Left colon (tissue), 2 donors: Measurements from ENCODE around the gene LDB2. TPM values are rescaled to one million over a fixed set of nuclear protein-coding genes. Genes with fewer than 3 reads are reported as not detected.
"Not testable (repeated sequence)": the region's sequence is repeated elsewhere in the genome, so short reads cannot be mapped to it uniquely, and the experiment has no call there.

Experiments
- ATAC-seq: fragments of 200-7000 bp; cut with Tn5 transposase; one replicate; pipeline ENCODE4 v1.9.1; 2020; ENCODE audit warnings: mild to moderate bottlenecking, moderate library complexity
- DNase-seq, 2 donors: peaks; one replicate each; pipeline ENCODE4 v3.0.0-alpha.2; 2020
- intact Hi-C, 2 donors: fragments of 100-400 bp; cut with DNase I in 1 of 2; cut with micrococcal nuclease in 1 of 2; formaldehyde crosslinking; loops; one replicate each; pipeline versions ENCODE4 v1.11.2 to v1.14.0; 2022; cut with DNase I, micrococcal nuclease
- total RNA-seq, 2 donors: library from RNA; stranded (reverse); fragmentation: NEBNext Ultra II Directional; extraction: Animal tissue kit (Norgen Biotek cat#: 25700); gene quantifications; one replicate each; pipeline ENCODE4 v1.2.1, GENCODE V29; 2021
- donor health status: DM: no; HTN: no; CAD: no.
- donor health status: DM: yes; HTN: yes; CAD: no.

LDB2 gene
- total RNA-seq, 2 donors from 2014 or later, result 3.1 to 6.9 TPM

GRCh38 chr4:16643893-16644292 is 254.6 kb downstream of the LDB2 start:
- intact Hi-C loops, result no loop called here
- no peak for ATAC-seq
- no peak for DNase-seq

- no peak for DNase-seq
- intact Hi-C loops, result no loop called here
Measured at GRCh38 chr4:16642897-16643296, 255.5 kb downstream of the LDB2 start.

DNA sequence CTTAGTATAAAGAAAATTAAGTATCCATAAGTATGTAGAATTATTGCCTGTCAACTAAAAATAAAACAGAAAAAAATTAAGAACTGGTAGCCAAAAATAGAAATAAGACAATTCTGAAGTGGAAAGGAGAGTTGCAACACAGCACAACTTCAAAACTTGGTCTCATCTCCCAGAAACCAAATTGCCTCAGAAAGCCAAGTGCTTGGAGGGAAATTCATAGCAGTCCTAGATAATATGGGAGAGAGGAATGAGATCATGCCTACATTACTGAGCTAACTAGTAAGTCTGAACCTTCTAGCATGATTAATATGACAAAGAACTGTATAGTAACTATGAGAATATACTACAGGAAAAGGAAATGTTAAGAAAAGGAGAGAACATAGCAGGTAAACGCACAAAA is 256.5 kb downstream of the LDB2 start:
- intact Hi-C loops, result no loop called here
- ATAC-seq (no peak), DNase-seq (no peak)

More at GRCh38 chr4:16642897-16643296, 255.5 kb downstream of the LDB2 start:
- no peak for ATAC-seq

- no peak for ATAC-seq
- no peak for DNase-seq
- intact Hi-C loops, result no loop called here
Measured at GRCh38 chr4:16636912-16637630, 261.4 kb downstream of the LDB2 start.

DNA sequence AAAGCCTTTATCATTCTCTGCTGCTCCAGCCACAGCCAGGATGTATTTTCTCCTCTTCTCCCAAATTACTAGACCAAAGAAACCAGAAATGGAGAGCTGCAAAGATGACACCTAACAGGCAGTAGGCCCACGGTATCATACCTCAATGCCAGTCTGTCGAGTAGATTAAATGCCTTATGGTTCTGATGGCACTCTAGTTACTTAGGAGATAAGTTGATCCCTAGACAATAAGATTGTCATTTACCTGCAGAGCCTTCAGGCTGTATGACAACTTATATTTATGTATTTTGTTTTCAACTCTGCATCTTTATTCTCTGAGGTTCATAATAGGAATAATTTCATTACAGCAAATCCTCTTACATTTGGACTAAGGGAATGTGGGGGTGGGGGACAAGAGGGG is 262.1 kb downstream of the LDB2 start:
- intact Hi-C loops, result no loop called here
- no peak for ATAC-seq
- no peak for DNase-seq

DNA sequence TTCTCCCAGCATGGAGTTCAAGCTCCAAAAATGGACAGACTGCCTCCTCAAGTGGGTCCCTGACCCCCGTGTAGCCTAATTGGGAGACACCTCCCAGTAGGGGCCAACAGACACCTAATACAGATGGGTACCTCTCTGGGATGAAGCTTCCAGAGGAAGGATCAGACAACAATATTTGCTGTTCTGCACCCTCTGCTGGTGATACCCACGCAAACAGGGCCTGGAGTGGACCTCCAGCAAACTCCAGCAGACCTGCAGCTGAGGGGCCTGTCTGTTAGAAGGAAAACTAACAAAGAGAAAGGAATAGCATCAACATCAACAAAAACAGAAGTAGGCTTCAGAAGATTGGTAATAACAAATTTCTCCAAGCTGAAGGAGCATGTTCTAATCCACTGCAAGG is 269.2 kb downstream of the LDB2 start:
- DNase-seq, ATAC-seq, intact Hi-C loops: not testable (repeated sequence)

DNA sequence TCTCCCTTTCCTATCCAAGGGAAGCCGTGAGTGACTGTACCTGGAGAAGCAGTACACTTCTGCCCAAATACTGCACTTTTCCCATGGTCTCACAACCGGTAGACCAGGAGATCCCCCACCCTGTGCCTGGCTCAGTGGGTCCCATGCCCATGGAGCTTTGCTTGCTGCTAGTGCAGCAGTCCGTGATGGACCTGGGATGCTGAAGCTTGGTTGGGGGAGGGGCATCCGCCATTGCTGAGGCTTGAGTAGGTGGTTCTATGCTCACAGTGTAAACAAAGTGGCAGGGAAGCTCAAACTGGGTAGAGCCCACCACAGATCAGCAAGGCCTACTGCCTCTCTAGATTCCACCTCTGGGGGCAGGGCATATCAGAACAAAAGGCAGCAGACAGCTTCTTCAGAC is 269.6 kb downstream of the LDB2 start:
- intact Hi-C loops, result not testable (repeated sequence)

DNA sequence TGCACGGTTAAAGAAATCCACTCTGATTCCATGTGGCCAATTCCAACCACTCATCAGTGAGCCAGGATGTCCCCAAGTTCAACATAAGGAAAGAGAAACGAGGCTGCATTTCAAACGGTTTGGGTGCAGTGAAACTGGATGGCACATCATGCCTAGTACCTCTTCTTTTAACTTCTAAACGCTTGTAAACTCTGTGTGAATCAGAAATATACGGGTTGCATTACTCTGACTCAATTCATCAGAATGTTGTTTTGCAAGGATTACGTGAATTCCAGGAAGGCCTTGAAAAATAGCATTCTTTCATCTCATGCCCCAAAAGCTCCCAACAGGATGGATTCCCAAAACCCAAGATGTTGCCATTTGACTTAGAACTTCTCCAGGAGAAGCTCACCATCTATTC is 270.4 kb downstream of the LDB2 start:
- DNase-seq (no peak), ATAC-seq (no peak)
- intact Hi-C loops, result no loop called here

More for the DNA sequence above, 269.6 kb downstream of the LDB2 start:
- not testable (repeated sequence) for ATAC-seq, DNase-seq

- intact Hi-C loops, result no loop called here
- ATAC-seq, result no peak
- no peak for DNase-seq
Measured at GRCh38 chr4:16626945-16627344, 271.5 kb downstream of the LDB2 start.

DNA sequence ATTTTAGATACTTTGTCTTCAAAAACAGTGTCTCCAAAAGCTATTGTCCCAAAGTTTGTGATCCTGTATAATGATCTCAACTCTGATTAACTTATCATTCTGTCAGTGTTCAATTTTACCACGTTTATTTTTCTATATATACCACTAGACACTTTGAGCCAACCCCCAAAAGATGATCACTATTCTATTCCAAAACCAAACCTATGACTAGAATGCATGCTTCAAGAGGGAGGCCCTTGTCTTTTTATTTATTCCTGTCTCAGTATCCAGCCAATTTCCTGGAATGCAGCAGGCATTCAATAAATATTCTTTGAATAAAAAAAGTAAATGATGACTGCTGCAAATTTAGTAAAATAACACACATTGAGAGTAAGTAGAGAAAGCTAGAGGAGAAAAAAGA is 275.6 kb downstream of the LDB2 start:
- DNase-seq, result no peak
- intact Hi-C loops, result no loop called here
- no peak for ATAC-seq

GRCh38 chr4:16617435-16617834 is 281.0 kb downstream of the LDB2 start:
- ATAC-seq (no peak), DNase-seq (no peak)
- intact Hi-C loops, result no loop called here

- no peak for ATAC-seq
- DNase-seq, result no peak
- intact Hi-C loops, result no loop called here
Measured at GRCh38 chr4:16617011-16617410, 281.4 kb downstream of the LDB2 start.

GRCh38 chr4:16609170-16609758 is 289.2 kb downstream of the LDB2 start:
- intact Hi-C loops, result no loop called here
- ATAC-seq (no peak), DNase-seq (no peak)

- intact Hi-C loops, result no loop called here
Measured at GRCh38 chr4:16608611-16609125, 289.8 kb downstream of the LDB2 start.

GRCh38 chr4:16608123-16608522 is 290.3 kb downstream of the LDB2 start:
- intact Hi-C loops, result no loop called here
- no peak for DNase-seq
- ATAC-seq, result no peak

More at GRCh38 chr4:16608611-16609125, 289.8 kb downstream of the LDB2 start:
- no peak for ATAC-seq
- DNase-seq, result no peak

DNA sequence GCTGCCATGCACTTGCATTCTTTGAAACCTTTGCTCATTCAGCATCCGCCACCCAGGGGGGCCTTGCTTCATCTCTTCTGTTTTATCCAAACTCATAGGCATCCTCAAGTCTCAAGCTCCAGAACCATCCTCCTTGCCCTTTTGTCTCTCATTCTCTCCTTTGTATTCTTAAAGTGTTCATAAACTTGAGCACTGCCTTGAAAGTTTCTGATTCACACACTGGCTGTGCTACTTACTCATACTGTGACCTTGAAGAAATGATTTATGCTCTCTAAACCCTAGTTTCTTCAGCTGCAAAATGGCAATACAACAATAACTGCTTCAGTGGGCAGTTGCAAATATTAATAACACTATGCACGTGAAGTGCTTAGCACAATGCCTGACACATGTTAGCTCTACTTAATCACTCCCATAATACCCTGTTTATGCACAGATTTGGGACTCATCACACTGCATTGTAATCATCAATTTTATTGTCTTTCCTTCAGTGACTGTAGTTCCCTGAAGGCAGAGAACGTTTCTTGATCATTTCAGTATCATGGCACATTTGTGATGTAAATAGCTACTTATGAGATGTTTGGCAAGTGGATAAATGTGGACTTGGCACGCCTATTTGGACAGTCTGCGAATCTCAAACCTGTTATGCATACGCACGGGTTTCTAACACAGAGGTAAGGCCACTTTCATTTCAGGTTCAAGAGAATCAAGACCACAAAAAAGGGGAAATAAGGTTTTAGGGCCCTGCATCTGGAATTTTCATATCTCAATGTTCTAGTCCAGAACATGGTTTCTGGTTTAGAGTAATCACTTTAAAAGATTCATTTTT is 291.0 kb downstream of the LDB2 start:
- ATAC-seq, result no peak
- intact Hi-C loops, result no loop called here
- no peak for DNase-seq

DNA sequence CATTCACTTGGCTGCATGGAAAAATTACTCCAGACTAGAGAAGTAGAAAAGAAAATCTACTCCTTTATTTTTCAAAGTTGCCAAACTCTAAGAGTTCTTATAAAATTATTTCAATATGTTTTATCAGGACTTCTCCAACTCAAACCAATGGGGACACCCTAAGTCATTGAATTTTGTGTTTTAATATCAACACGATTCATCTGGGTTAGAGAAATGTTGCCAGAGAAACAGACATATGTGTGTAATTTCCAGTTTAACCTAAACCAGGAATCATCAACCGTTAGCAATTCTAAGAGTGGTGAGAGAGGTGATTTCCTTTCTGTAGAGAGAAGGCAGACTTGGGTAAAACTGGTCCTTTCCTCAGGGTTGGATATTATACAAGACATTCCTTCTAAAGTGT is 291.8 kb downstream of the LDB2 start:
- DNase-seq, result no peak
- ATAC-seq, result no peak
- intact Hi-C loops, result no loop called here

DNA sequence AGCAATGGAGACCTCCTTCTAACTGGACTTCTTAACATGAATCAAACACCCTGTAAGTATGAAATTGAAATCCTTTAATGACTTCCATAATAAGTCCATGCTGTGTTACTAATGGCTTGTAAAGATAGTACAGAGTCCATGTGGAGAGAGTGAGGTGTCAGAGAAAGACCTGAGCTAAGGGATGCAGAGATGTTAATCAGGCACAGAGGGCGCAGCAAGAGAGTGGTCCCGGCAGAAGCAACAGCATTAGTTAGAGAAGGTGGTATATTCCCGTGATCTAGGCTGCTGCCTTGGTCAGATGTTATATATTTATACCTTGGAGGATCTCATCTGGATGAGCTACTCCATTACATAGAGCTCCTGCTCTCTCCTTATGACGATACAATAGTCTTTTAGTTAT is 295.3 kb downstream of the LDB2 start:
- no peak for ATAC-seq
- intact Hi-C loops, result no loop called here

GRCh38 chr4:16598597-16599206 is 299.7 kb downstream of the LDB2 start:
- DNase-seq, result no peak
- ATAC-seq, result no peak

More for the DNA sequence above, 295.3 kb downstream of the LDB2 start:
- no peak for DNase-seq

More at GRCh38 chr4:16598597-16599206, 299.7 kb downstream of the LDB2 start:
- intact Hi-C loops, result no loop called here
